PC-3 (cell line): ENCODE measurements around the gene RC3H1. TPM values are rescaled to one million over a fixed set of nuclear protein-coding genes. Genes with fewer than 3 reads are reported as not detected.
A peak's percentile ranks its signal among the peaks of the same experiment; 100 is the strongest.

Experiments
- ATAC-seq: fragments of 200-7000 bp; cut with Tn5 transposase; 2 replicates; pipeline ENCODE4 v1.9.1; 2020; ENCODE audit warnings: mild to moderate bottlenecking, moderate library complexity
- BruUV-seq: library from RNA; stranded (reverse); fragments of 400-500 nt; replicated peaks from 2 replicates; lab custom pipeline; 2021; lab: Mats Ljungman, UMichigan
- CTCF ChIA-PET: fragments of 300-600 bp; sonication (Branson Sonifier 250); formaldehyde crosslinking; loops from one replicate; lab custom pipeline; 2022; ENCODE audit warnings: antibody characterized with exemption; lab: Charles Lee
- POLR2A ChIA-PET: fragments of 300-600 bp; sonication (Branson Sonifier 250); formaldehyde crosslinking; loops from one replicate; lab custom pipeline; 2022; ENCODE audit warnings: antibody characterized with exemption; ENCODE audit not compliant: unreplicated experiment; lab: Charles Lee
- DNase-seq: peaks from one replicate; pipeline ENCODE4 v3.0.0-alpha.2; 2015
- H2AFZ ChIP-seq: fragments of 300-600 bp; sonication (generic); 2 replicates; pipeline ENCODE4 v1.6.0; 2016; ENCODE audit warnings: antibody characterized with exemption, low read length
- H3F3A ChIP-seq: fragments of 300-600 bp; sonication (generic); one replicate; pipeline ENCODE4 v1.6.0; 2017; ENCODE audit warnings: antibody characterized with exemption, low read length, control low read depth, mild to moderate bottlenecking; ENCODE audit not compliant: unreplicated experiment
- H3K27ac ChIP-seq: fragments of 300-600 bp; sonication (generic); 2 replicates; pipeline ENCODE4 v1.5.1; 2016; ENCODE audit warnings: mild to moderate bottlenecking, low read length
- H3K27me3 ChIP-seq: fragments of 300-600 bp; sonication (generic); 2 replicates; pipeline ENCODE4 v1.6.1; 2016; ENCODE audit warnings: low read length, mixed read lengths
- H3K36me3 ChIP-seq: fragments of 300-600 bp; sonication (generic); 2 replicates; pipeline ENCODE4 v1.6.1; 2016; ENCODE audit warnings: low read depth, mixed run types, low read length, mixed read lengths
- H3K4me1 ChIP-seq: fragments of 300-600 bp; sonication (generic); 2 replicates; pipeline ENCODE4 v1.5.1; 2016; ENCODE audit warnings: low read length; ENCODE audit not compliant: insufficient read depth
- H3K4me2 ChIP-seq: fragments of 300-600 bp; sonication (generic); 2 replicates; pipeline ENCODE4 v1.6.0; 2016; ENCODE audit warnings: low read length
- H3K4me3 ChIP-seq: fragments of 300-600 bp; sonication (generic); 2 replicates; pipeline ENCODE4 v1.5.1; 2016; ENCODE audit warnings: mild to moderate bottlenecking, low read length, mixed read lengths
- H3K79me2 ChIP-seq: fragments of 300-600 bp; sonication (generic); 2 replicates; pipeline ENCODE4 v1.6.1; 2017; ENCODE audit warnings: low read length, mixed read lengths
- H3K9ac ChIP-seq: fragments of 300-600 bp; sonication (generic); 2 replicates; pipeline ENCODE4 v1.6.0; 2016; ENCODE audit warnings: mild to moderate bottlenecking, low read length
- H3K9me2 ChIP-seq: fragments of 300-600 bp; sonication (generic); replicated peaks from 2 replicates; pipeline ENCODE4 v1.6.1; 2016; ENCODE audit warnings: mixed run types, low read length, mixed read lengths
- H3K9me3 ChIP-seq: fragments of 300-600 bp; sonication (generic); 2 replicates; pipeline ENCODE4 v1.6.1; 2016; ENCODE audit warnings: low read length, mixed read lengths
- H4K20me1 ChIP-seq: fragments of 300-600 bp; sonication (generic); 2 replicates; pipeline ENCODE4 v1.6.1; 2016; ENCODE audit warnings: low read length, mixed read lengths
- CTCF ChIP-seq: fragments of 300-600 bp; sonication (generic); conservative IDR thresholded peaks from 2 replicates; pipeline ENCODE4 v1.5.1; 2017; ENCODE audit warnings: antibody characterized with exemption, low read depth, mild to moderate bottlenecking, low read length
- EZH2 ChIP-seq: fragments of 300-600 bp; sonication (generic); IDR thresholded peaks from one replicate; pipeline ENCODE4 v1.6.1; 2017; ENCODE audit warnings: antibody characterized with exemption, mild to moderate bottlenecking, low read length; ENCODE audit not compliant: unreplicated experiment
- EZH2phosphoT487 ChIP-seq: fragments of 300-600 bp; sonication (generic); IDR thresholded peaks from 2 replicates; pipeline ENCODE4 v1.6.1; 2018; ENCODE audit warnings: mild to moderate bottlenecking, antibody characterized with exemption, low read length, borderline replicate concordance
- intact Hi-C: fragments of 100-400 bp; cut with micrococcal nuclease; formaldehyde crosslinking; loops from 2 replicates; pipeline ENCODE4 v1.9.0; 2023
- total RNA-seq: library from RNA; depleted of rRNA; stranded (reverse); fragments of >200 nt; gene quantifications from 2 replicates; pipeline ENCODE4 v1.2.3, GENCODE V29; 2014

RC3H1 gene
- total RNA-seq, 1 experiment from 2014 or later = 7.5 TPM

GRCh38 chr1:173948594-173948993, 73.6 kb downstream of the RC3H1 start:
- intact Hi-C loops = no loop called here
- no peaks in the 10 kb centered on the region for H3K4me1 ChIP-seq
- H4K20me1 ChIP-seq = no peaks in the 10 kb centered on the region
- H3F3A ChIP-seq = no peaks in the 10 kb centered on the region
- ChIA-PET CTCF (no interaction called here), POLR2A (no interaction called here)
- H3K4me3 ChIP-seq = no peak overlapping the region
- no peaks in the 10 kb centered on the region for H3K79me2 ChIP-seq
- H3K27me3 ChIP-seq = no peaks in the 10 kb centered on the region
- no peak overlapping the region for H3K4me2 ChIP-seq
- DNase-seq (no peak), ATAC-seq (no peak)
- BruUV-seq = no TSS peak
- no peaks in the 10 kb centered on the region for H3K9me3 ChIP-seq
- no peak overlapping the region for H3K27ac ChIP-seq
- H3K9ac ChIP-seq = no peak overlapping the region
- TF ChIP-seq EZH2phosphoT487 (no peak), CTCF (no peak), EZH2 (no peak)
- H2AFZ ChIP-seq = no peak overlapping the region
- peaks cover 17% of the 10 kb centered on the region for H3K36me3 ChIP-seq
- H3K9me2 ChIP-seq = no peaks in the 10 kb centered on the region

GRCh38 chr1:173946380-173946921, 75.7 kb downstream of the RC3H1 start:
- Histone ChIP-seq H3K4me1 (no peaks in the 10 kb centered on the region), H2AFZ (no peak overlapping the region), H3K27ac (no peak overlapping the region), H4K20me1 (no peaks in the 10 kb centered on the region), H3K9me3 (no peaks in the 10 kb centered on the region), H3K79me2 (no peaks in the 10 kb centered on the region), H3K9me2 (no peaks in the 10 kb centered on the region), H3K27me3 (no peaks in the 10 kb centered on the region), H3K36me3 (peaks cover 17% of the 10 kb centered on the region), H3K4me2 (no peak overlapping the region), H3K4me3 (no peak overlapping the region), H3K9ac (no peak overlapping the region), H3F3A (no peaks in the 10 kb centered on the region)
- CTCF ChIA-PET = no interaction called here
- intact Hi-C loops = no loop called here
- no TSS peak for BruUV-seq
- no peak for TF ChIP-seq EZH2phosphoT487
- TF ChIP-seq CTCF = no peak
- no peak for TF ChIP-seq EZH2
- peak; percentile 40; the same call in 1 of the 2 replicates for ATAC-seq
- POLR2A ChIA-PET = no interaction called here
- DNase-seq = no peak

- no TSS peak for BruUV-seq
- Histone ChIP-seq H4K20me1 (no peaks in the 10 kb centered on the region), H3K9me3 (no peaks in the 10 kb centered on the region), H3K9ac (no peak overlapping the region), H3K4me3 (no peak overlapping the region), H2AFZ (no peak overlapping the region), H3F3A (no peaks in the 10 kb centered on the region), H3K4me1 (no peaks in the 10 kb centered on the region), H3K9me2 (no peaks in the 10 kb centered on the region), H3K27ac (no peak overlapping the region), H3K79me2 (no peaks in the 10 kb centered on the region), H3K36me3 (peaks cover 9% of the 10 kb centered on the region; the same call in 1 of the 2 replicates), H3K27me3 (no peaks in the 10 kb centered on the region), H3K4me2 (no peak overlapping the region)
- DNase-seq (no peak), ATAC-seq (no peak)
- TF ChIP-seq EZH2 (no peak), CTCF (no peak), EZH2phosphoT487 (no peak)
- intact Hi-C loops = no loop called here
- ChIA-PET CTCF (no interaction called here), POLR2A (no interaction called here)
Measured at GRCh38 chr1:173937062-173937461, 85.1 kb downstream of the RC3H1 start.
